Stimulated activated CD4-positive, alpha-beta T cell treated with anti-CD3 and anti-CD28 coated beads, Interleukin-4, amount 100 ng/mL, for 1 hour (primary cell): ENCODE measurements around the gene SHISA6.
"Not testable (repeated sequence)": the region's sequence is repeated elsewhere in the genome, so short reads cannot be mapped to it uniquely, and the experiment has no call there.

Source experiments
- DNase-seq: peaks from one replicate; pipeline ENCODE4 v3.0.0-alpha.2; 2020

SHISA6 gene

GRCh38 chr17:11267999-11268575, 27.1 kb downstream of the SHISA6 start:
- DNase-seq, result no peak

DNA sequence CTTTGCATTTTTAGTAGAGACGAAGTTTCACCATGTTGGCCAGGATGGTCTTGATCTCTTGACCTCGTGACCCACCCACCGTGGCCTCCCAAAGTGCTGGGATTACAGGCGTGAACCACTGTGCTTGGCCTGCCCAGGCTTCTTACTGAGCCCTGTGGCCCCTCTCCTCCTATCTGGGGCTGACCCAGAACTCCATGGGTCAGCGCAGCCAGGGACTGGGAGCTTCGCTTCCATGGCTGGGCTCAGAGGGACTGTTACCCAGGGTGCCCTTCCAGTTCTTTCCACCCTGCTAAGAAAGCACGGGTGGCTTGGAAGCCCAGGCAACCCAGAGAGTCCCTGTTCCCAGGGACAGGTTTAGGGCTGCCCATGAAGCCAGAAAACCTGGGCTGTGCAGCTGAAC, 28.2 kb downstream of the SHISA6 start:
- no peak for DNase-seq

- DNase-seq, result no peak
Measured at GRCh38 chr17:11272191-11272590, 31.2 kb downstream of the SHISA6 start.

GRCh38 chr17:11273596-11273995, 32.6 kb downstream of the SHISA6 start:
- no peak for DNase-seq

DNA sequence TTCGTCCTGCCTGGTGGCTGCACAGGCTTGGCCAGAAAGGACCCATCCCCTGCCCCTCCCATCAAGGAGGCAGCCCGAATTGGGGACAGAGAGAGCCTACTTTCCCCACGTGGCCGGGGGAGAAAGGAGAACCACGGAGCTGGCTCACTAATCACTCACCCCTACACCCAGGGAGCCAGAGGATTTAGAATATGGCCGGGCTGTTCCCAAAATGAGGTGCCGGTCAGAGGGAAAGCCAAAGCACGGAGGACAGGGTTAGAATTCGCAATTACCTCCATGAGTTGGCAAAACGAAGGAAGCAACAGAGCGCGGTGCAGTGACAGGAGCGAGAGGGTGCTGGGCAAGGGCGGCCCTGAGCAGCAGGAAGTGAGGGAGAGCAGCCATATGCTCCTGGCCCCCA, 33.1 kb downstream of the SHISA6 start:
- DNase-seq, result no peak

- no peak for DNase-seq
Measured at GRCh38 chr17:11276486-11276885, 35.5 kb downstream of the SHISA6 start.

GRCh38 chr17:11278186-11278991, 37.4 kb downstream of the SHISA6 start:
- DNase-seq, result no peak

- no peak for DNase-seq
Measured at GRCh38 chr17:11278992-11279270, 37.9 kb downstream of the SHISA6 start.

- DNase-seq, result no peak
Measured at GRCh38 chr17:11279776-11280344, 38.8 kb downstream of the SHISA6 start.

DNA sequence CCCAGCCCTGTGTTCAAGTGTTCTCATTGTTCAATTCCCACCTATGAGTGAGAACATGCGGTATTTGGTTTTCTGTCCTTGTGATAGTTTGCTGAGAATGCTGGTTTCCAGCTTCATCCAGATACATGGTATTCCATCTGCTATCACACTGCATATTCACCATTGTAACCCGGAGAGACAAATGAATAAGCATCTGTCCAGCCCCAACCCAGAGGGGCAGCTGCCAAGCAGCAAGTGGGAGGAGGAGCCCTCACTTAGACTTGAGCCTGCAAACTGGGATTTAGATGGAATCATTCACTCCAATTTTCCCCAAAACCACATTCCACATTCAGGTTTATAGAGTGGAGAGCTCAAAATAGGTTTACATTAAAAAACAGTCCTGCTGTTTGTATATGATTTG, 41.6 kb downstream of the SHISA6 start:
- no peak for DNase-seq

- no peak for DNase-seq
Measured at GRCh38 chr17:11284811-11285210, 43.8 kb downstream of the SHISA6 start.

GRCh38 chr17:11285946-11286345, 44.9 kb downstream of the SHISA6 start:
- DNase-seq, result no peak

GRCh38 chr17:11287791-11288190, 46.8 kb downstream of the SHISA6 start:
- DNase-seq, result no peak

DNA sequence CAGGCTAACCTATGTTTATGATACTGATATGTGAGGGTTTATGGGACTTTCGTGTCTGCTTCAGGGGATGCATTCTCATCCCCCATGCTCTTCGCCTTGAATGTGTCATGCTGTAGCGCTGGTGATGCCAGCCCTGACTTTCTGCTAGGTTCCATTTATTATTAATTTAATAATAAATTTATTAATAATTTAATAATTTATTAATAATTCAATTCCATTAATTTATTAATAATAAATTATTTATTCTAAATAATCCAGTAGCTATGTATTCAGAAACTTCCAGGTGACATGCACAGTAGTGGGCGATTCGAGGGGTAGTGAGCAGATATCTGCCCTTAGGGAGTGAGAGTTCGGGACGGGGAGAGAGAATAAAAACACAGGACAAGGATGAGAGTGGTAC, 49.8 kb downstream of the SHISA6 start:
- DNase-seq, result no peak

- no peak for DNase-seq
Measured at GRCh38 chr17:11292491-11292890, 51.5 kb downstream of the SHISA6 start.

GRCh38 chr17:11293480-11293879, 52.5 kb downstream of the SHISA6 start:
- no peak for DNase-seq

DNA sequence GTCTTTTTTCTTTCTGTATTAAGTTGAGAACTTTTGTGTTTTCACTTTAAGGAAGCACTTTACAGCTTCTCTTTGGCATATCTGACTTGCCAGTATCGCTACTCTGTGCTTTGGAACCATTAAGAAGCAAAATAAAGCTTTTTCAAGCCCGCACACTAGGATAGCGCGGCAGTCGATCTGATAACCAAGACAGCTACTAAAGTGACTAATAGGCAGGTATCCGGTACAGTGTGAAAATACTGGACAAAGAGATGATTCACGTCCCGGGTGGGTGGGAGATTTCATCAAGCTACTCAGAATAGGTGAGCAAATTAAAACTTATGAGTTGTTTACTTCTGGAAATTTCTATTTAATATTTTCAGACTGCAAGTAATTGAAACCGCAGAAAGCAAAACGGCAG, 53.8 kb downstream of the SHISA6 start:
- no peak for DNase-seq

- DNase-seq, result no peak
Measured at GRCh38 chr17:11296994-11297393, 56.0 kb downstream of the SHISA6 start.

DNA sequence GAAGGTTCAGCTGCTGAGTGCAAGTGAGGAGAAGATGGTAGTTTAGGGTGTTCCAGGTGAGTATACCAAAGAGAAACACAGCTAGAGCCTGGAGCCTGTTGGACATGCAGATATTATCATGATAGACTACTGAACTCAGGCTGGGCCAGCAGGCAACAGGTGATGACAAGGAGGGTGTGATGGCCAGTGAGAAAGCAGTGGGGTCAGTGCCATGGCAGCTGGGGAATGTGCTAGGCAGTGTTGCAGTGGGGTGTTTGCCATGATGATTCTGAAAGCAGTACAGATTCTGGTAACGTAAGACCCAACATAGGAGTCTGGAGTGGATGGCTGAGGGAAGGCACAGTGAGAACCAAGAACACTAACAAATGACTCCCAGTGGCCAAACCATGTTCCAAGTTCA, 57.4 kb downstream of the SHISA6 start:
- no peak for DNase-seq

DNA sequence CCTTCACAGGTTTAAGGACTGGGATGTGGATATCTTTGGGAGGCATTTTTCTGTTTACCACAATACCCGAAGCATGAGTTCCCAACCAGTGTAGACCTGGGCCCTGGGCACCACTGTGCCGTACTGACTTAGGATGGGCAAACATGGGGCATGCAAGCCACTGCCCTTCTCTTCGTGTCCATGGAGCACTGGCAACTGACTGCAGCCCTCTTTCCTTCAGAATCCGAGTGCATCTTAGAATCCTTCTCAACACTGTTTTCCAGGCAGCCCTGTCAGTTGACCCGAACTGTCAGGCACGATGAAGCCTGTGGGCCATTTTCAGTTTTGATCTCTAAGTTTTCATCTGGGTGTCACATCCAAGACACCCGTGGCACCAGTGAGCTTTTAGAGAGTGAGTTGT, 59.2 kb downstream of the SHISA6 start:
- DNase-seq, result no peak

- DNase-seq, result no peak
Measured at GRCh38 chr17:11300738-11301137, 59.7 kb downstream of the SHISA6 start.

DNA sequence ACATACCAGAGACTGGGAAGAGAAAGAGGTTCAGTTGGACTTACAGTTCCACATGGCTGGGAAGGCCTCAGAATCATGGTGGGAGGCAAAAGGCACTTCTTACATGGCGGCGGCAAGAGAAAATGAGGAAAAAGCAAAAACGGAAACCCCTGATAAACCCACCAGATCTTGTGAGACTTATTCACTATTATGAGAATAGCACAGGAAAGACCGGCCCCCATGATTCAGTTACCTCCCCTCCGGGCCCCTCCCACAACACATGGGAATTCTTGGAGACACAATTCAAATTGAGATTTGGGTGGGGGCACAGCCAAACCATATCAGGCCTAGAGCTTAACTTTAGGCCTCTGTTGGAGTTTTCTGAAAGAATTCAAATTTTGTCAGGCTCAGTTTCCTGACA, 60.9 kb downstream of the SHISA6 start:
- DNase-seq, result not testable (repeated sequence)

- DNase-seq, result no peak
Measured at GRCh38 chr17:11302401-11303186, 61.6 kb downstream of the SHISA6 start.
